ENCODE measurements around the gene SYT1.

The SYT1 gene

GRCh38 chr12:79155683-79156082 is 291.1 kb downstream of the SYT1 start:
- Histone ChIP-seq H3K36me3 (replicated peaks) (no peaks in the 10 kb centered on the region), H3K27ac (no peak overlapping the region), H3K27me3 (replicated peaks) (no peaks in the 10 kb centered on the region), H3K4me3 (ENCODE audit: low read depth, low read length) (no peak overlapping the region)
- no peak for DNase-seq
- TF ChIP-seq, protein P1, sequence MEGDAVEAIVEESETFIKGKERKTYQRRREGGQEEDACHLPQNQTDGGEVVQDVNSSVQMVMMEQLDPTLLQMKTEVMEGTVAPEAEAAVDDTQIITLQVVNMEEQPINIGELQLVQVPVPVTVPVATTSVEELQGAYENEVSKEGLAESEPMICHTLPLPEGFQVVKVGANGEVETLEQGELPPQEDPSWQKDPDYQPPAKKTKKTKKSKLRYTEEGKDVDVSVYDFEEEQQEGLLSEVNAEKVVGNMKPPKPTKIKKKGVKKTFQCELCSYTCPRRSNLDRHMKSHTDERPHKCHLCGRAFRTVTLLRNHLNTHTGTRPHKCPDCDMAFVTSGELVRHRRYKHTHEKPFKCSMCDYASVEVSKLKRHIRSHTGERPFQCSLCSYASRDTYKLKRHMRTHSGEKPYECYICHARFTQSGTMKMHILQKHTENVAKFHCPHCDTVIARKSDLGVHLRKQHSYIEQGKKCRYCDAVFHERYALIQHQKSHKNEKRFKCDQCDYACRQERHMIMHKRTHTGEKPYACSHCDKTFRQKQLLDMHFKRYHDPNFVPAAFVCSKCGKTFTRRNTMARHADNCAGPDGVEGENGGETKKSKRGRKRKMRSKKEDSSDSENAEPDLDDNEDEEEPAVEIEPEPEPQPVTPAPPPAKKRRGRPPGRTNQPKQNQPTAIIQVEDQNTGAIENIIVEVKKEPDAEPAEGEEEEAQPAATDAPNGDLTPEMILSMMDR (IDR thresholded peaks at IDR 0.05; ENCODE audit: low read depth, low read length, missing control alignments), result no peak
- in situ Hi-C loops (cut with HindIII; ENCODE audit: low pct_ligation_motif_present, low sequenced_read_pairs), result no loop called here

GRCh38 chr12:79156846-79157463 is 292.4 kb downstream of the SYT1 start:
- no peaks in the 10 kb centered on the region for H3K27me3 ChIP-seq (replicated peaks)
- H3K4me3 ChIP-seq (ENCODE audit: low read depth, low read length), result no peak overlapping the region
- TF ChIP-seq, protein P1 (IDR thresholded peaks at IDR 0.05; ENCODE audit: low read depth, low read length, missing control alignments), result no peak
- no peaks in the 10 kb centered on the region for H3K36me3 ChIP-seq (replicated peaks)
- in situ Hi-C loops (cut with HindIII; ENCODE audit: low pct_ligation_motif_present, low sequenced_read_pairs), result no loop called here
- no peak overlapping the region for H3K27ac ChIP-seq
- DNase-seq, result no peak

DNA sequence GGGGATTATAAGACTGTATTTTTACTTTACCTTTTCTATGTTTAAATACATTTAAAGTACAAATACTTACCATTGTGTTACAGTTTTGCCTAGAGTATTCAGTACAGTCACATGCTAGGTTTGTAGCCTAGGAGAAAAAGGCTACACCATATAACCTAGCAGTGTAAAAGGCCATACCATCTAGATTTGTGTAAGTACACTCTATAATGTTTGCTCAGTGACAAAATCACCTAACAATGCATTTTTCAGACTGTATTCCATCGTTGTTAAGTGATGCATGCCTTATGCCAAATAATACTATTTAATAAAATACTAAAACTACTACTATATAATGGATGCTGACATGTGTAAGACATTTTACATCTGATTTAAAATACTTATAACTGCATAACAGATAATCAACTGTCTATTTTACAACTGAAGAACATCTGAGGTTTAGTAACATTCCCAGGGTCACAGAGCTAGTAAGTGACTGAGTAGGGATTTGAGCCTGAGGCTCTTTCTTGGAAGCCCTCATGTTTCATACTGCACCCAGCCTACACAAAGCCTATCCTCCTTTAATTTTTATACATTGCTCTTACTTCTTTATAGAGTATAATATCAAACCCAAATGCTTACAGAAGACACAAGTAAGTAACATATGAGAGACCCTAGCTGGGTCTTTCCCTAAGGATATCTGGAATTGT is 296.8 kb downstream of the SYT1 start:
- Histone ChIP-seq H3K36me3 (replicated peaks) (no peaks in the 10 kb centered on the region), H3K4me3 (ENCODE audit: low read depth, low read length) (no peak overlapping the region), H3K27ac (no peak overlapping the region), H3K27me3 (replicated peaks) (no peaks in the 10 kb centered on the region)
- in situ Hi-C loops (cut with HindIII; ENCODE audit: low pct_ligation_motif_present, low sequenced_read_pairs), result no loop called here
- TF ChIP-seq, protein P1 (IDR thresholded peaks at IDR 0.05; ENCODE audit: low read depth, low read length, missing control alignments), result no peak
- no peak for DNase-seq

DNA sequence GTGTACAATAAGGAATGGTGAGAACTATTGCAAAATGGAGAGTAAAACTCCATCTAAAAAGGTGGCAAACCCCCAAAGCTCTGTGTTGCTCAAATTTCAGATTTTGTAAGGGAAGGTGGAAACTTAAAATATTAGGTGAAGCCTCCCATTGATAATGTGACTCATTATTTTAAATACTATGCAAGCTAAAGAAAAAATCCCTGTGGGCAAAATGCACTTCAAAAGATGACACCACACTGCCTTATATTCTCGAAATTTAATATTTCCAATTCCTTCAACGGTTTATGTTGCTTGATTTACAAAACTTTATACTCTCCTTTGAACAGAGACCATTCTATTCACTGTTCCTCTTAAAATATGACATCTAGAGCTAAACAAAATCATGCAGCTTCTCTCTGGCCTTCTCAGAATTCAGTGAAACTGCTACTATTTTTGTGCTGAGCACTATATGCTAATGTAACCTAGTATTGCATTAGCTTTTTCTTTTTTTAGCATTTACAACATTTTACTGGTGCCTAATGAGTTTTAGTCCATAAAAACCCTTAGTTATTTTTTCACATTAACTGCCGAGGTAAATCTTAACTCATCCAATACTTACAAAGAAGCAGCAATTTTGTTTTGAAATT is 297.7 kb downstream of the SYT1 start:
- TF ChIP-seq, protein P1 (IDR thresholded peaks at IDR 0.05; ENCODE audit: low read depth, low read length, missing control alignments), result no peak
- in situ Hi-C loops (cut with HindIII; ENCODE audit: low pct_ligation_motif_present, low sequenced_read_pairs), result no loop called here
- H3K4me3 ChIP-seq (ENCODE audit: low read depth, low read length), result no peak overlapping the region
- no peaks in the 10 kb centered on the region for H3K27me3 ChIP-seq (replicated peaks)
- H3K36me3 ChIP-seq (replicated peaks), result no peaks in the 10 kb centered on the region
- no peak for DNase-seq
- no peak overlapping the region for H3K27ac ChIP-seq

GRCh38 chr12:79162948-79163347 is 298.4 kb downstream of the SYT1 start:
- DNase-seq, result no peak
- Histone ChIP-seq H3K27me3 (replicated peaks) (no peaks in the 10 kb centered on the region), H3K27ac (no peak overlapping the region), H3K36me3 (replicated peaks) (no peaks in the 10 kb centered on the region), H3K4me3 (ENCODE audit: low read depth, low read length) (no peak overlapping the region)
- TF ChIP-seq, protein P1 (IDR thresholded peaks at IDR 0.05; ENCODE audit: low read depth, low read length, missing control alignments), result no peak
- in situ Hi-C loops (cut with HindIII; ENCODE audit: low pct_ligation_motif_present, low sequenced_read_pairs), result no loop called here
